IMR-90 (cell line): Measurements from ENCODE around the gene CTIF. TPM values are rescaled to one million over a fixed set of nuclear protein-coding genes. Genes with fewer than 3 reads are reported as not detected.
A peak's percentile ranks its signal among the peaks of the same experiment; 100 is the strongest.

Experiments
- ATAC-seq: fragments of 200-7000 bp; cut with Tn5 transposase; 2 replicates; pipeline ENCODE4 v1.9.1; 2020; ENCODE audit warnings: low read depth, mild to moderate bottlenecking, moderate library complexity
- BruUV-seq: library from RNA; stranded (reverse); fragments of 400-500 nt; replicated peaks from 2 replicates; lab custom pipeline; 2021; lab: Mats Ljungman, UMichigan
- CTCF ChIA-PET: fragments of 300-600 bp; formaldehyde crosslinking; extraction: SDS; loops from one replicate; lab custom pipeline; 2021; ENCODE audit warnings: antibody characterized with exemption; lab: Yijun Ruan, JAX
- POLR2A ChIA-PET: fragments of 300-600 bp; sonication (Branson Sonifier 250); formaldehyde crosslinking; loops from one replicate; lab custom pipeline; 2022; ENCODE audit warnings: antibody characterized with exemption; ENCODE audit not compliant: unreplicated experiment; lab: Charles Lee
- DNase-seq: peaks from one replicate; pipeline ENCODE4 v3.0.0; 2013
- H2AFZ ChIP-seq: replicated peaks from 2 replicates; pipeline ENCODE3; 2013; ENCODE audit warnings: low read length, mild to moderate bottlenecking; ENCODE audit not compliant: poor library complexity
- H2AK5ac ChIP-seq: 2 replicates; pipeline ENCODE4 v1.6.1; 2013; ENCODE audit warnings: low read depth, low read length, inconsistent platforms
- H2AK9ac ChIP-seq: replicated peaks from 2 replicates; pipeline ENCODE3; 2013; ENCODE audit warnings: mild to moderate bottlenecking, low read depth, low read length, moderate library complexity; ENCODE audit not compliant: poor library complexity
- H2BK120ac ChIP-seq: 2 replicates; pipeline ENCODE4 v1.6.1; 2013; ENCODE audit warnings: low read depth, low read length, inconsistent platforms
- H2BK15ac ChIP-seq: 3 replicates; pipeline ENCODE4 v1.6.1; 2013; ENCODE audit warnings: low read depth, low read length, inconsistent platforms
- H2BK20ac ChIP-seq: 2 replicates; pipeline ENCODE4 v1.6.1; 2013; ENCODE audit warnings: low read depth, mild to moderate bottlenecking, inconsistent platforms, low read length, moderate library complexity
- H2BK5ac ChIP-seq: 2 replicates; pipeline ENCODE4 v1.6.1; 2013; ENCODE audit warnings: mild to moderate bottlenecking, low read depth, low read length, inconsistent platforms; ENCODE audit not compliant: poor library complexity, severe bottlenecking
- H3K14ac ChIP-seq: replicated peaks from 2 replicates; pipeline ENCODE4 v1.6.1; 2013; ENCODE audit warnings: low read depth, low read length, inconsistent platforms
- H3K18ac ChIP-seq: 2 replicates; pipeline ENCODE4 v1.6.1; 2013; ENCODE audit warnings: low read depth, low read length, control low read depth
- H3K23ac ChIP-seq: 2 replicates; pipeline ENCODE4 v1.6.1; 2013; ENCODE audit warnings: low read depth, low read length, inconsistent platforms
- H3K27ac ChIP-seq: 2 replicates; pipeline ENCODE4 v1.5.1; 2013; ENCODE audit warnings: mild to moderate bottlenecking, control low read depth, low read length; ENCODE audit not compliant: insufficient read depth
- H3K27me3 ChIP-seq: 2 replicates; pipeline ENCODE4 v1.6.1; 2013; ENCODE audit warnings: low read length; ENCODE audit not compliant: control insufficient read depth, insufficient read depth
- H3K36me3 ChIP-seq: 2 replicates; pipeline ENCODE4 v1.6.1; 2013; ENCODE audit warnings: low read length, mixed read lengths; ENCODE audit not compliant: control insufficient read depth, insufficient read depth
- H3K4ac ChIP-seq: 2 replicates; pipeline ENCODE4 v1.6.1; 2013; ENCODE audit warnings: low read depth, low read length, inconsistent platforms
- H3K4me1 ChIP-seq: 2 replicates; pipeline ENCODE4 v1.6.1; 2013; ENCODE audit warnings: low read length, mixed read lengths; ENCODE audit not compliant: control insufficient read depth, insufficient read depth
- H3K4me2 ChIP-seq: 2 replicates; pipeline ENCODE4 v1.6.1; 2013; ENCODE audit warnings: low read depth, mild to moderate bottlenecking, control low read depth, low read length, moderate library complexity
- H3K4me3 ChIP-seq: 2 replicates; pipeline ENCODE4 v1.5.1; 2013; ENCODE audit warnings: low read depth, mild to moderate bottlenecking, control low read depth, low read length, moderate library complexity; ENCODE audit not compliant: insufficient read depth
- H3K56ac ChIP-seq: 2 replicates; pipeline ENCODE4 v1.6.1; 2013; ENCODE audit warnings: low read length, inconsistent platforms; ENCODE audit not compliant: insufficient read depth; ENCODE audit errors: extremely low read depth
- H3K79me1 ChIP-seq, 2 experiments: 2 replicates each; pipeline ENCODE4 v1.6.1; 2013; ENCODE audit warnings: low read length in 2 of 2, inconsistent platforms in 1 of 2, low read depth in 1 of 2
- H3K9ac ChIP-seq: 2 replicates; pipeline ENCODE4 v1.6.1; 2013; ENCODE audit warnings: low read depth, low read length, control low read depth
- H3K9me1 ChIP-seq: 2 replicates; pipeline ENCODE4 v1.6.1; 2013; ENCODE audit warnings: low read length, inconsistent platforms; ENCODE audit not compliant: insufficient read depth
- H3K9me3 ChIP-seq: 2 replicates; pipeline ENCODE4 v1.6.1; 2013; ENCODE audit warnings: low read length; ENCODE audit not compliant: control insufficient read depth, insufficient read depth
- H4K20me1 ChIP-seq: 2 replicates; pipeline ENCODE4 v1.6.1; 2013; ENCODE audit warnings: low read length, inconsistent platforms; ENCODE audit not compliant: insufficient read depth
- H4K5ac ChIP-seq: 2 replicates; pipeline ENCODE4 v1.6.1; 2013; ENCODE audit warnings: mild to moderate bottlenecking, low read depth, low read length, control low read depth
- H4K8ac ChIP-seq, 2 experiments: 2 replicates each; pipeline ENCODE4 v1.6.1; 2013; ENCODE audit warnings: low read depth in 2 of 2, low read length in 2 of 2, control low read depth in 1 of 2, inconsistent platforms in 1 of 2
- H4K91ac ChIP-seq: 2 replicates; pipeline ENCODE4 v1.6.1; 2013; ENCODE audit warnings: low read depth, low read length, inconsistent platforms; ENCODE audit not compliant: insufficient read depth
- CEBPB ChIP-seq: IDR thresholded peaks from 2 replicates; pipeline ENCODE4 v1.6.1; 2012; ENCODE audit warnings: low read depth, low read length, improper control_type of control experiment
- NFE2L2 ChIP-seq: fragments of 150-350 bp; IDR thresholded peaks from 2 replicates; pipeline ENCODE4 v1.6.1; 2016; ENCODE audit warnings: low read depth, mild to moderate bottlenecking, low read length
- WGBS, 2 experiments: methylation state at CpG; one replicate each; pipeline versions ENCODE4 v1.1.5 to v1.1.7; 2013; ENCODE audit warnings: missing lambda C conversion rate in 2 of 2; ENCODE audit not compliant: insufficient read length in 1 of 2; ENCODE audit errors: extremely low coverage in 2 of 2; 5-methylcytosine and 5-hydroxymethylcytosine counted together
- dilution Hi-C: fragments of 300-500 bp; cut with HindIII; formaldehyde crosslinking; loops from one replicate; pipeline ENCODE4 v1.14.3; 2018; ENCODE audit warnings: low sequenced_read_pairs; ENCODE audit not compliant: unreplicated experiment
- in situ Hi-C: fragments of 300-500 bp; cut with MboI; formaldehyde crosslinking; loops from 3 replicates; pipeline ENCODE4 v1.14.3; 2019; ENCODE audit warnings: low sequenced_read_pairs, inconsistent platforms, mixed read lengths
- intact Hi-C: fragments of 100-400 bp; cut with micrococcal nuclease; formaldehyde crosslinking; loops from 2 replicates; pipeline ENCODE4 v1.10.0; 2022
- polyA plus RNA-seq, 3 experiments: library from polyadenylated mRNA; depleted of rRNA; stranded (reverse); fragments of >200 nt; gene quantifications; 2 replicates each; pipeline ENCODE4 v1.2.3, GENCODE V29; 2012; ENCODE audit warnings: low replicate concordance in 1 of 3
- total RNA-seq: library from RNA; depleted of rRNA; stranded (reverse); fragments of >200 nt; gene quantifications from 2 replicates; pipeline ENCODE4 v1.2.3, GENCODE V29; 2012

Gene CTIF
- total and polyA plus RNA-seq, 2 of the 4 experiments (the other 2 are of a cell fraction): 25.1 to 57.0 TPM

GRCh38 chr18:48858676-48859075, 319.8 kb downstream of the CTIF start:
- H3K4me2 ChIP-seq: no peak overlapping the region
- H2BK5ac ChIP-seq: no peak overlapping the region
- peaks cover 14 to 56% of the 10 kb centered on the region in 2 experiments; a peak in 3 of 4 replicates for H3K79me1 ChIP-seq
- in situ Hi-C loops: no loop called here
- no peak overlapping the region for H3K14ac ChIP-seq
- no peak overlapping the region for H4K5ac ChIP-seq
- intact Hi-C loops: no loop called here
- no peak overlapping the region for H2BK20ac ChIP-seq
- H3K9me3 ChIP-seq: no peaks in the 10 kb centered on the region
- 0 out of 2 replicates have a peak, but pooled peaks have one; percentile 14 for TF ChIP-seq NFE2L2
- no peak for TF ChIP-seq CEBPB
- H2AK9ac ChIP-seq: no peak overlapping the region
- DNase-seq: no peak
- POLR2A ChIA-PET: interaction anchor here (0.8 kb wide), 1 partner anchor 9 kb away, joined by 14 read pairs; no protein-coding TSS in a partner anchor
- H3K36me3 ChIP-seq: peaks cover 53% of the 10 kb centered on the region
- ATAC-seq: no peak
- H2AFZ ChIP-seq: no peak overlapping the region
- no peak overlapping the region for H3K27ac ChIP-seq
- peak overlapping the region in 1 of 2 experiments; percentile 15; a peak in 1 of 4 replicates for H4K8ac ChIP-seq
- H3K4me3 ChIP-seq: no peak overlapping the region
- 100% methylated on average over 1 of the region's 4 CpGs; no CpG with 5 or more reads in 1 of the 2 experiments for WGBS, 2 experiments
- peaks cover 15% of the 10 kb centered on the region for H3K9me1 ChIP-seq
- BruUV-seq: no TSS peak
- H3K9ac ChIP-seq: no peak overlapping the region
- H3K23ac ChIP-seq: 0 out of 2 replicates have a peak overlapping the region, but pooled peaks have one; percentile 49
- no peak overlapping the region for H2BK15ac ChIP-seq
- peaks cover 4% of the 10 kb centered on the region; the same call in 1 of the 2 replicates for H3K4me1 ChIP-seq
- 0 out of 2 replicates have a peak overlapping the region, but pooled peaks have one; percentile 10 for H2BK120ac ChIP-seq
- no peak overlapping the region for H3K18ac ChIP-seq
- peaks cover 3% of the 10 kb centered on the region; the same call in 1 of the 2 replicates for H4K20me1 ChIP-seq
- dilution Hi-C loops: no loop called here
- H3K4ac ChIP-seq: no peak overlapping the region; the same call in 1 of the 2 replicates
- 0 out of 2 replicates have a peak overlapping the region, but pooled peaks have one; percentile 5 for H4K91ac ChIP-seq
- no peak overlapping the region for H3K56ac ChIP-seq
- H3K27me3 ChIP-seq: no peaks in the 10 kb centered on the region
- H2AK5ac ChIP-seq: peak overlapping the region; percentile 51; the same call in 1 of the 2 replicates
- CTCF ChIA-PET: no interaction called here
